NCI-H446 treated with DMSO at 0.1 percent for 48 hours (cell line): Measurements from ENCODE around the gene MRPS24.
"Not testable (repeated sequence)": the region's sequence is repeated elsewhere in the genome, so short reads cannot be mapped to it uniquely, and the experiment has no call there.

Source experiments
- DNase-seq: peaks from one replicate; lab custom pipeline; 2025; lab: John Stamatoyannopoulos, UW

Gene MRPS24

DNA sequence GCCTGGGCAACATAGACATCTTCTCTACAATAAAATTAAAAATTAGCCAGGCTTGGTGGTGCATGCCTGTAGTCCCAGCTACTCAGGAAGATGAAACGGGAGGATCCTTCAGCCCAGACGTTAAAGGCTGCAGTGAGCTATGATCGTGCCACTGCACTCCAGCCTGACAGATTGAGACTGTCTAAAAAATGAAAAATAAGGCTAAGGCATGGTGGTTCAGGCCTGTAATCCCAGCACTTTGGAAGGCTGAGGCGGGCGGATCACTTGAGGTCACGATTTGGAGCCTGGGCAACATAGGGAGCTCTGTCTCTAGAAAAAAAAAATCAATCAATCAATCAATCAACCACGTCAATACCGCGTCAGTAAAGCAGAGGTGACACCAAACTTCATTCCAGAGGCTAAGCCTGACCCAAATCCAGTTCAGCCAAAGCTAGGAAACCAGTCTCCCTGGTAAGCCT is 31.1 kb downstream of the MRPS24 start:
- DNase-seq: no peak

DNA sequence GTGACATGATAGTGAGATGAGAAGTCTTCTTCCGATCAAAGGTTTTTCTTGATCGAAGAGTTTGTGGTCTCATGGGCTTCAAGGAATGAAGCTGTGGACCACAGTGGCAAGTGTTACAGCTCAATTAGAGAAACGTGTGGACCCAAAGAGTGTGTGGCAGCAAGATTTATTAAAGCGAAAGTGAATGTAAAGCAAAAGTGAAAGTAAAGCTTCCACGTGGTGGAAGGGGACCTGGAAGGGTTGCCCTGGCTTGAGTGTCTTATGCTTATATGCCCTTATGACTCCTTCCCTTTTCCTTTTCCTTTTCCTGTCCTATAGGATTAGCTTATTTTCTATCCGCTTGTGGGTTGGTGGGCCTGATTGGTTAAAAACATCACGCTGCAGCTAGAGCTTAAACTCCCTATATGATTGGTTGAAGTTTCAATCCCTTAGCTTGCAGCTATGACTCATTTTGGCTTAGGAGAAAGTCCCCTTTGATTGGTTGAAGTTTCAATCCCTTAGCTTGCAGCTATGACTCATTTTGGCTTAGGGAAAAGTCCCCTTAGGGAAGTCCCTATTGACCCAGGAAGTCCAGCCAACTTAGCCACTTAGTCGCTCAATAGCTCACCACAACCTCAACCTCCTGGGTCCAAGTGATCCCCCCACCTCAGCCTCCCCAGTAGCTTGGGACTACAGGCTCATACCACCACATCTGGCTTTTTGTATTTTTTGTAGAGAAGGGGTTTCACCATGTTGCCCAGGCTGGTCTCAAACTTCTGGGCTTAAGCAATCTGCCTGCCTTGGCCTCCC is 34.7 kb downstream of the MRPS24 start:
- no peak for DNase-seq

DNA sequence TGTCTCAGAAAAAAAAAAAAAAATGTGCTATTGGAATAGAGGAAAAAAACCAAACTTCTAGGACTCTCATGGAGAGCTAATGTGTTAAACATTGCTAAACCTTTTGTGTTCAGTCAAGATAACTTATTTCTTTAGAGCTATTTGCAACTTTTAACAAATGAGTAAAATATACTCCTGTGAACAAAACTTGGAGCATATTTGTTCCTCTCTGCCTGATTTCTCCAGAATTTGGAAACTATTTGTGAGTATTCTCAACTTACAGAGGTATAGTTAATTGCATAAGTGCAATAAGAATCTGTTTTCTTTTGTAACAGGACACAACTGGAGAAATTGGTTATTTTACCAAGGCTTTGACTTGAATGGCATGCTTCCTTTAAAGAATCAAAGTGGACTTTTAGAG is 38.4 kb downstream of the MRPS24 start:
- DNase-seq: not testable (repeated sequence)

DNA sequence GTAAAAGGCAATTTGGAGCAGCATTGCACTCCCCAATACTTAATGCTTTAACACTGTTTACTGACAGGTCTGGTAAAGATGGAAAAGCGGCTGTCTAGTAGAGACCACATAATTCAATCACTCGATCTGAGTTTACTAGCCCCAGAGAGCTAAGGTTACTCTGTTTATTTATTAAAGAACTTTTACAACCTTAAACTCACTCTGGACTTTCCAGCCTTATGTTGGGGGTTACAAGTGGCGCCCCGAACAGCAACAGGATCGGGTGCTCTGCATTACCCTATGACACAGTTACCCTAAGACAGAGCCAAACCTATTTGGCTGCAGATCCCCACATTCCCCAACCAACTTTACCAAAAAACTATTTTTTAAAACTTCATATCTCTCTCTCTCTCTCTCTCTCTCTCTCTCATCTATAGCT is 43.9 kb downstream of the MRPS24 start:
- no peak for DNase-seq

DNA sequence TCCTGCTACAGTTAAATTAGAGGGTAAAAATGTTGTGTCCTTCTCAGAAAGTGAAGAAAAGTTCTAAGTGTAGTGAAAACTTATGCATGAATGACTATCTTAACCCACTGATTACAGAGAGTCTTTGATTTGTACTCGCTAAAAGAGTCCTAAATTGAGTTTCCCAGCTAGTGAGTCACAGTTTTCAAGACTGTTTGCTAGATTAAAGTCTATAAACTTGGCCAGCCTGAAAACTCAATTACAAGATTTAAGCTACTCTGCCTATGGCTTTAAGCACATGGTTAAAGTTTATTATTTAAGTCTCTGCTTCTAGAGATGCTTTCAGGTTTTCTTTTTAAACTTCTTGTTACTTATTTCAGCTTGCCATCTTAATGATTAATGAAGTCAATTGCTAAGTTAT is 44.4 kb downstream of the MRPS24 start:
- no peak for DNase-seq

DNA sequence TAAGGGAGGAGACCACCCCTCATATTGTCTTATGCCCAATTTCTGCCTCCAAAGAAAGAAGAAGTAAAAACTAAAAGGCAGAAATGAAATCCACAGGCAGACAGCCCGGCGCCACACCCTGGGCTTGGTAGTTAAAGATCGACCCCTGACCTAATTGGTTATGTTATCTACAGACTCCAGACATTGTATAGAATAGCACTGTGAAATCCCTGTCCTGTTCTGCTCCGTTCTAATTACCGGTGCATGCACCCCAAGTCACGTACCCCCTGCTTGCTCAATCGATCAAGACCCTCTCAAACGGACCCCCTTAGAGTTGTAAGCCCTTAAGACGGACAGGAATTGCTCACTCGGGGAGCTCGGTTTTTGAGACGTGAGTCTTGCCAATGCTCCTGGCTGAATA is 44.8 kb downstream of the MRPS24 start:
- DNase-seq: not testable (repeated sequence)

DNA sequence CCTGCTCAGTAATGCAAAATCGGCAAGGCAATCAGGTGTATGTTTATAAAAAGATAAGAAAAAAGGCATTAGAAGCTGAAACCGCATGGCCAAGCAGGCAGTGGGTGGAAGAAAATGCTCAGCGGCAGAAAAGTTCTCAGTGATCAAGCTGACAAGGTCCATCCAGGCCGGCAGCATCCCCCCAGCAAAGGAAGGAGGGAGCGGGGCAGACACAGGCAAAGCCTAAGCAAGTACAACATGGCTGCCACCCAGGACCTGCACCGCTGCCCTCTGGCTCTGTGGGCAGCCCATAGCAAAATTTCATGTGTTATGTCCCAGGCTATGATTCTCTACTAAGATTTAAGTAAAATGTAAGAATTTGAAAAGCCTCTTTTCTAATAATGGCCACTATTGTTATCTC is 45.4 kb downstream of the MRPS24 start:
- no peak for DNase-seq

DNA sequence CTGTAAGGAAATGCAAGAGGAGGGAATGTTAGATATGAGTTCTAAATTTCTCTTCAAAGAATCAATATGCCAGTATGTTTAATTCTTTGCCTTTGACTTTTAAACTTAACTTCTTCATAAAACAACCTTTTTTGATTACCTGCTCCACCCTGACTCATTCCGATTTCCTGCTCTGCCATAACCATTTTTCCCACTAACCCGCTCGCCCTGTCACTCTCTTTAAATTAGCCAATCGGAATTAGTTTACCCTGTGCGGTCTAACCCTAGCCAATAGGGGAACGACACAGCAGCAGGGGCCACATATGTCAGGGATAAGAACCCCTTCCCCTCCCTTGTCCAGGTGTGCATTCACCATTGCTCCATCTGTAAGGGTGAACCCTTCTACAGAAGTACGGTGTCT is 45.9 kb downstream of the MRPS24 start:
- not testable (repeated sequence) for DNase-seq
